ENCODE measurements around the gene WDR88. TPM values are rescaled to one million over a fixed set of nuclear protein-coding genes. Genes with fewer than 3 reads are reported as not detected.
A peak's percentile ranks its signal among the peaks of the same experiment; 100 is the strongest.
"Not testable (repeated sequence)": the region's sequence is repeated elsewhere in the genome, so short reads cannot be mapped to it uniquely, and the experiment has no call there.

The WDR88 gene
- total RNA-seq, 4 donors from 2014 or later = not detected

- Histone ChIP-seq H3K27me3 (no peaks in the 10 kb centered on the region), H3K9me3 (no peaks in the 10 kb centered on the region), H3K36me3 (peaks cover 0 to 57% of the 10 kb centered on the region in 2 donors), H3K4me3 (no peak overlapping the region), H3K4me1 (no peaks in the 10 kb centered on the region), H3K27ac (no peak overlapping the region)
- in situ Hi-C loops (cut with MboI; ENCODE audit: low sequenced_read_pairs in 4 of 4) = loop anchor here in 1 of 4 donors (10.0 kb wide), 1 partner anchor 150 kb away; the partner anchor contains the start of genes CEP89 and FAAP24
- intact Hi-C loops (cut with DNase I; ENCODE audit: low total_unique reads) = no loop called here
- no peak for TF ChIP-seq POLR2A (IDR thresholded peaks at IDR 0.05)
- ATAC-seq (no peak), DNase-seq (no peak)
Measured at GRCh38 chr19:33124207-33125098, 7.5 kb upstream of the WDR88 start.

DNA sequence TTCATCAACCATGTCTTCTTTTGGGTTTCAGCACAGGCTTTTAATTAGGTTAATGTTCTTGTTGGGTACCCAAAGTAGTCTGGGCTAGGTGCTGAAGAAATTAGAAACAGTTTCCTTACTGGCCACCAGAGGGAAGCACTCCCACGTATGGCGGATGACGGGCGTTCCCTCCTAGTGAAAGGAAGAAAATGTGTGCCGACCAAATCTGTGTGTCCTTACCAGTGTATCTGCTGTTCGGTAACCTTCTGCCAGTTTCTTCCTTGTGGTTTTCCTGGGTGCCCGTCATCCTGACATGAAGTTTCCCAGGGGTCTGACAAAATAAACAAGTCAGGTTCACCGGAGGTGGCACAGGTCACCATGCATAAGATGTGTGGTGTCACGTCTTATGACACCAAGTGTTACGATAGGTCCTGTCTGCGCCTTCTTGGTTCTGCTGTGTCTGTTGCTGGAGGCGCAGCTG, 6.0 kb upstream of the WDR88 start:
- Histone ChIP-seq H3K4me3 (no peak overlapping the region), H3K9me3 (no peaks in the 10 kb centered on the region), H3K27me3 (no peaks in the 10 kb centered on the region), H3K4me1 (no peaks in the 10 kb centered on the region), H3K36me3 (peaks cover 0 to 66% of the 10 kb centered on the region in 2 donors), H3K27ac (no peak overlapping the region)
- DNase-seq (peak; percentile 16 to 23), ATAC-seq (peak; percentile 42 to 73)
- intact Hi-C loops (cut with DNase I; ENCODE audit: low total_unique reads) = no loop called here
- TF ChIP-seq POLR2A (IDR thresholded peaks at IDR 0.05) = no peak
- TF ChIP-seq CTCF (IDR thresholded peaks at IDR 0.05 in 4 of 5, conservative IDR thresholded peaks at IDR 0.05 in 1 of 5) = peak; percentile 46 to 81 (median 64)
- in situ Hi-C loops (cut with MboI; ENCODE audit: low sequenced_read_pairs in 4 of 4) = loop anchor here in 1 of 4 donors (10.0 kb wide), 1 partner anchor 151 kb away; the partner anchor contains the start of genes CEP89 and FAAP24

GRCh38 chr19:33126712-33127111, 5.2 kb upstream of the WDR88 start:
- ATAC-seq; H3K4me1 ChIP-seq; intact Hi-C loops (cut with DNase I; ENCODE audit: low total_unique reads); H3K27me3 ChIP-seq; DNase-seq; H3K27ac ChIP-seq; H3K4me3 ChIP-seq; H3K9me3 ChIP-seq: not testable (repeated sequence)
- in situ Hi-C loops (cut with MboI; ENCODE audit: low sequenced_read_pairs in 4 of 4) = loop anchor here in 1 of 4 donors (10.0 kb wide), 1 partner anchor 152 kb away; the partner anchor contains the start of genes CEP89 and FAAP24
- peaks cover 0 to 61% of the 10 kb centered on the region in 2 donors for H3K36me3 ChIP-seq

DNA sequence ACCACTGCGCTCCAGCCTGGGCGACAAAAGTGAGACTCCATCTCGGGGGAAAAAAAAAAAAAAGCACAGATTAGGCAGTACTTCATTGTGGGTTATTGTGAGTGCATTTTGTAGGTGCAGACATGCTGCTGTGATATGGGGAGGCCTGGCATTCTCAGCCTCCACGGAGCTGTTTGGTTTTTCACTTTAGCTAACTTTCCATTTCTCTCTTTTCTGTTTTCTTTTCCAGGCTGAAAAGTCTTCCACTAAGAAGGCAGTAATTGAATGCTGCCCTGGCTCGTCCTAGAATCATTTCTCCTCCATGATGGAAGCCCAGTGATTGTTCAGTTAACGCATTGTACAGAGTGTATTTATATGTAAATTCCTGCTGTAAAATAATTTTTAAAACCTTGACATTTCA, 2.0 kb upstream of the WDR88 start:
- Histone ChIP-seq H3K27ac (no peak overlapping the region), H3K4me1 (no peaks in the 10 kb centered on the region), H3K9me3 (no peaks in the 10 kb centered on the region), H3K4me3 (no peak overlapping the region), H3K36me3 (peaks cover 0 to 53% of the 10 kb centered on the region in 2 donors), H3K27me3 (peaks cover 4 to 12% (median 10%) of the 10 kb centered on the region in 3 donors)
- in situ Hi-C loops (cut with MboI; ENCODE audit: low sequenced_read_pairs in 4 of 4) = loop anchor here in 1 of 4 donors (10.0 kb wide), 1 partner anchor 155 kb away; the partner anchor contains the start of genes CEP89 and FAAP24
- intact Hi-C loops (cut with DNase I; ENCODE audit: low total_unique reads) = no loop called here
- no peak for TF ChIP-seq CTCF (IDR thresholded peaks at IDR 0.05 in 4 of 5, conservative IDR thresholded peaks at IDR 0.05 in 1 of 5)
- no peak for TF ChIP-seq POLR2A (IDR thresholded peaks at IDR 0.05)
- DNase-seq (no peak), ATAC-seq (no peak)

GRCh38 chr19:33130433-33130832, 1.5 kb upstream of the WDR88 start:
- Histone ChIP-seq H3K9me3 (no peaks in the 10 kb centered on the region), H3K4me1 (no peaks in the 10 kb centered on the region), H3K27me3 (peaks cover 8 to 18% (median 15%) of the 10 kb centered on the region in 3 donors), H3K36me3 (peaks cover 0 to 47% of the 10 kb centered on the region in 2 donors), H3K27ac (no peak overlapping the region), H3K4me3 (no peak overlapping the region)
- ATAC-seq (no peak), DNase-seq (no peak)
- in situ Hi-C loops (cut with MboI; ENCODE audit: low sequenced_read_pairs in 4 of 4) (no loop called here), intact Hi-C loops (cut with DNase I; ENCODE audit: low total_unique reads) (no loop called here)
- TF ChIP-seq POLR2A (IDR thresholded peaks at IDR 0.05) (no peak), CTCF (IDR thresholded peaks at IDR 0.05 in 4 of 5, conservative IDR thresholded peaks at IDR 0.05 in 1 of 5) (no peak)

Measured in gastrocnemius medialis (tissue), 4 donors.